GM19328 (cell line): ENCODE results near the gene RPTOR.

Source experiments
- ATAC-seq: cut with Tn5 transposase; IDR thresholded peaks from one replicate; pipeline ENCODE4 v1.9.1; 2021; ENCODE audit warnings: mild to moderate bottlenecking, moderate library complexity; ENCODE audit not compliant: unreplicated experiment

Gene RPTOR

DNA sequence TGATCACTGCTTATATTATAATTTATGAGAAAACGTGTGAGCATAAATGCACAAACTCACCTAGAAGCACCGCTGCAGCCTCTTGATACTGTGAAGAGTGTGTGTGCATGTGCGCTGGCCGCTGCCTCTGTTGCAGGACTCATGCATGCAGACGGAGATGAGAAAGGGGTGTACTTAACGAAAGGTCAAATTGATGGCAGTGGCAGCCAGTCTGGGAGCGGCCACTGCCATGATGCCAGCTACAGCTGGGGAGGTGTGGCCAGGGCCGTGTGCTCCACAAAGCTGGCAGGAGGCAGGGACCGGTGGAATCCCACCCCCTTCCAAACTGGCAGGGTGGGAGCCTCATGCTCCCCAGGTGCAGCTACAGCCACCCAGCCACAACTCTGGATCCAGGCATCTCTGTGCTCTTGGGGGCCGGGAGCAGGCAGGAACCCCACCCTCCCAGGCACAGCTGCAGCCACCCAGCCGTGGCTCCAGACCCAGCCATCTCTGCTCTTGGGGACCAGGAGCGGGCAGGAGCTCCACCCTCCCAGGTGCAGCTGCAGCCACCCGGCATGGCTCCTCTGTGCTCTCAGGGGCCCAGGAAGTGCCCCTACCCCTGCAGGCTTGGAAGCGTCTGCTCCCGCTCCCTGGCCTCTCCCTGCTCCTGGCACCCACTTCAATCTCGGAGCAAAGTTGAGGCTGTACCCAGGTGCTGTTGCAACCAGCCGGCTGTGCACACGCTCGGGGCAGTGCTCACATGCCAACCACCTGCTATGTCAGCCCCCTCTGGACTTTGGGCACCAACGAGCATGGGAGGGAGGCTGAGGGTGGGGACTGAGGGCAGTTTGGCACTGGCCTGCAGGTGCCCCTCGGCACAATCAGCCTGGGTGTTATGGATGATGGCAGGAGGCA, 369.5 kb downstream of the RPTOR start:
- ATAC-seq: no peak

DNA sequence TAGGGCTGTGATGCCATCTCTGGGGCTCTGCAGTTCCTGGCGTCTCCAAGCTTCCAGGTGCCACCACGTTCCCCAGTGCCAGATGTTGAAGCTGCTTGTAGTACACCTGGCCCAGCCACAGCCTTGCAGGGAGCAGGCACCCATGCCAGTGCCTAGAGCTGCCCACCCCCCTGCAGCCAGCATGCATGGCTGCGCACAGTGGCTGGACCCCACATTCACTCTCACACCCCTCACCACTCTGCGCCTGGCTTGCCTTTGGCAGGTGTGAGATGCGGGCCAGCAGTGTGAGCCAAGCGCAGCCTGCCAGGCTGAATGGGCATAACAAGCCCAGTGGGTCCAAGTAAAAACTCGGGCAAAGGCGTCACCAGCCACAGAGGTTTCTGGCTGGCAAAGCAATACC, 371.6 kb downstream of the RPTOR start:
- ATAC-seq: no peak

DNA sequence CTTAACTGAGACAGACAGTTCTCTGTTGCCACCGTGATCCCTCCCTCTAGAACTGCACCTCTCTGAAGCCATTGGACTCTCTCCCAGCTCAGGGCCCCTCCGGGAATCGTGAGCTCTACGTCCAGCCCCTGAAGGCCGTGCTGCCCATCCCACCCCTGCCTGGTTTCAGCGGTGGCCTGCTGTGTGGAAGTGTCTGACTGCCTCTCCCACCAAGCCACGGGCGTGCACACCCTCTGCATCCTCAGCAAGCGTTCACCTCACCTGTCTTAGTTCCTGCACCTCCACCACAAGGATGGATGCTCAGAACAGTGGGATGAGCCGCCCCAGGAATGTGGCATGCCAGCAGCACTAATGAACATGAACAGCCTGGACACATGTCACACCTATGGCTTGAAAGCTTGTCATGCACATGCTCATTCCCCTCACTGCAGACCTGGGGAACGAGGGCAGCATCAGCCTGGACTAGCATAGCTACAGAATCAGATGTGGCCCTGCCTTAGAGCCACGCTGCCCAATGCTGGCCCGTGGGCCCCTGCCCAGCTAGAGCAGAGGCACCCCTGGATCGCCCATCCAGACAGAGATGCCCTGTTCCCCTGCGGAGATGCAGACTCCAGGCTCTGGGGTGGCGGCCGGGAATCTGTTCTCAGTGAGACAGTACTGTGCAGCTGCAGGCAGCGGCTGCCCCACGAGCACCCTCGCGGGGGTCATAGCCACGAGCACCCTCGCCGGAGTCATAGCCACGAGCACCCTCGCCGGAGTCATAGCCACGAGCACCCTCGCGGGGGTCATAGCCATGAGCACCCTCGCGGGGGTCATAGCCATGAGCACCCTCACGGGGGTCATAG, 373.3 kb downstream of the RPTOR start:
- ATAC-seq: no peak

DNA sequence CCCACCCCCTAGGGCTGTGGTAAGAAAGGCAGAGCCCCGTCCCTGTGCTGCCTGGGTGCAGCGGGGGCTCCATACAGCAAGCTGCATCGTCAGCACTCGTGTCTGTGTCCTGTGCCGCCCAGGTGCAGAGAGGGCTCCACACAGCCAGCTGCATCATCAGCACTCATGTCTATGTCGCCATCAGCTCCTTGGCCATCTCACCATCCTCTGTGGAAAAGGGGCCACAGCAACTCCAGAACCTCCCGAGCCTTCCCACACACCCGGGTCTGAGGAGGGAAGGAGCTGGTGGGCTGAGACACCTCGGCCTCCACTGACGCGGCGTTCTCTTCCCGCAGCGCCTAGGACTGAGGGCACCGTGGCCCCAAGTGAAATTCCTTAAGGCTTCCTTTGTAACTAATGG, 374.1 kb downstream of the RPTOR start:
- ATAC-seq: no peak

DNA sequence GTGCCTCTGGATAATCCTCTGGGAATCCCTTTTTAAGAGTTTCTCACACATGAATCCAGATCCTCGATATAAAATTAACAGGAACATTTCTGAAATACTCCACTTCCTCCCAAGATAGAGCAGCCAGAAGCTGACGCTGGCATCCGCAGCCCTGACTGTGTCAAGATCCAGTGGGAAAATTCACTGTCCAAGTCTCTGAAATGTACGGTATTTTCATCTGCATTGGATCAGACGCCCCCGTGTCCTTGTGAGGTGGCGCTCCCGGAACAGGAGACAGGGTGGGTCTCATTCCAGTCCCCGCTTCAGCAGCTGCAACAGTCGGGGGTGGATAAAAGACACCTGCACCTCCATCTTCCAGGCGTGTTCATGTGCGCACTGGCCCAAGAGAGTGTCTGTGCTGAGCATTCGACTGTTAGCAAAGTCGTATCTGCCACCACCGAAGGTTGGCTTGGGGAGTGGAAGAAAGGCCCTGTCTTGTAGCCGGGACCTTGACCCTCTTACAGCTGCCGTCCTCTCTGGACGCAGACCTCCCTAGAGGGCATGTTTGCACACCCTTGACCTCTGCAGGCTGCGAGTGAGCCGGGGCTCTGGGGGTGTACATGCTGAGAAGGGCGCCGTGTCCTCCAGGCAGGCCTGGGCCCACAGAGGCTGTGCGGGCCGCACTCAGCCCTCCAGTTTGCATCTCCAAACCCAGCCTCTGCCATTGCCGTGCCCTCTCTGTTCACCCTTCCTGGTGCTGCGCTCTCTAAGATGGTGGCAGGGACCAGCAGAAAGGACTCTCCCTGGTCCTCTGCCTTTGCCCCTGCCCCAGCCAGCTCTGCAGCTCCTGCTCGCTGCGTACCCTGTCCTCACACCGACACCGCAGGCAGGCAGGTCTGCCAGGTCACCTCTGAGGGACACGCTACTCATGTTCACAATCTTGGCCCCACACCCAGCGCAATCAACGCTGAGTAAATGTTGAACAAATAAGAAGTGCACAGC, 375.0 kb downstream of the RPTOR start:
- ATAC-seq: no peak

DNA sequence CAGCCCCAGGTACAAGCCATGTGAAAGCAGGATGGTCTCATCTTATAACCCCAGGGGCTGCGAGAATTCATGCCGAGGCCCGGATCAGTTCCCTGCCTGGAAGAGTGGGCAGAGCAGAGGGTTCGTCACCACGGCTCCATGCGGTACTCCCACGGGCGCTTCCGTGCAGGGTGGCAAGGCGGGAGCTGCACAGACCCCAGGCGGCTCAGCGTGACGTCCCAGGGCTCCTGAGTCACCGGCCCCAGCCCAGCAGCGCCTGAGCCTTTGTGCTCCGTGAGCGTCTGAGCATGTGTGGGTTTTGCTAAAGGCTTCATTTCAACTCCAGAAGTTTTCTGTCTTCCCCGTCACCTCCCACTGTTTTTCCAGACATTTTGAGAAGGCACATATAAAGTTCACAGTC, 375.8 kb downstream of the RPTOR start:
- ATAC-seq: no peak

DNA sequence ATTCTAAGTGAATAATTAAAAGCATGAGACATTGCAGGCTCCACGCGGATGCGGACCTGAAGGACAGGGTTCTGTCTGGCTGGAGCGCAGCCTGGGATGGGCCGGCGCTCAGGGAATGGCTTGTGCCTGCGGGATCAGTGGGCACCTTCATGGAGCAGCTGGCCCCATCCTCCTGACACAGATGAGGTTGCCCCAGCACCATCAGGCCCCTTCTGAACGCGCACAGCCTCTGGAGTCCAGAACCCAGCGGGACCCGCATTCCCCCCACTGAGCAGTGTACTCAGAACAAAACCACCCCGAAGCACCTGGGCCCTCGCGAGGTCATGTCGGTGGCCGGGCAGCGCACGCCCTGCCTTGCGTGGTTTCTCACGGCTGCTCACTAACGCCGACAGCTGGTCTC, 376.5 kb downstream of the RPTOR start:
- no peak for ATAC-seq

DNA sequence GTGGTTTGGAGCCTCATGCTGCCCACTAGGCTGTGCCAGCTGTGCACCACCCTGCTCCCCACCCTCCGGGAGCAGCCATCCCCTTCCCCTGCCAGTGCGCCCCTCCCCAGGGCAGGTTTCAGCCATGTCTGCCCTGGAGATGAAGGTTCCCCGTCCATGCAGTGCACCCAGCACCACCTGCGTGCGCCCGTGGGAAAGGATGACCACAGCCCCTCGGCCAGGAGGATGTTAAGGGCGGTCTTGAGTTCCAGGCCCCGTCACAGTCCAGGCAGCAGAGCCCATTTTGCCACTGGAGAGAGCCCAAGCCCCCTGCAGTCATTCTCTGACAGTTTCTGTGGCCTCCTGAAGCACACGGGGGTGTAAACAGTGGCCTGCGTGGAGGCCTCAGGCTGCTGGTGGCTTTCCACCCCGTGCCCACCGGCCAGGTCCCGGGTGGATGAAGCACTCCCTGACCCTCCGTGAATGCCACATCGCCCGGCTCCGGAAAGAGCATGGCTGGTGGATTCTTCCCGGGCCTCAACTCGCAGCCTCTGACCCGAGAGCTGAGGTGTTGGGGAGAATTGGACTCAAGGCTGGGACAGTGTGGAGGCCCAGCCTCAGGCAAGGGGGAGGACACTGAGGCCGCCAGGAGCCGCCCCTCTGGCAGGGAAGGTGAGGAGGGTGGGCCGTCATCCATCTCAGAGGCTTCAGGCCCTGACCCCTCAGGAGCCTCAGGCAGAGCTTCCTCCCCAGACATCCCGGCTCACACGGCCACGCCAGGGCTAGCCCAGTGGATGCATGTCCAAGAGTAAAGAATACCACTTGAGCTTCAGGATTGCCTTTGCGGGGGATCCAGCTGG, 377.3 kb downstream of the RPTOR start:
- no peak for ATAC-seq

DNA sequence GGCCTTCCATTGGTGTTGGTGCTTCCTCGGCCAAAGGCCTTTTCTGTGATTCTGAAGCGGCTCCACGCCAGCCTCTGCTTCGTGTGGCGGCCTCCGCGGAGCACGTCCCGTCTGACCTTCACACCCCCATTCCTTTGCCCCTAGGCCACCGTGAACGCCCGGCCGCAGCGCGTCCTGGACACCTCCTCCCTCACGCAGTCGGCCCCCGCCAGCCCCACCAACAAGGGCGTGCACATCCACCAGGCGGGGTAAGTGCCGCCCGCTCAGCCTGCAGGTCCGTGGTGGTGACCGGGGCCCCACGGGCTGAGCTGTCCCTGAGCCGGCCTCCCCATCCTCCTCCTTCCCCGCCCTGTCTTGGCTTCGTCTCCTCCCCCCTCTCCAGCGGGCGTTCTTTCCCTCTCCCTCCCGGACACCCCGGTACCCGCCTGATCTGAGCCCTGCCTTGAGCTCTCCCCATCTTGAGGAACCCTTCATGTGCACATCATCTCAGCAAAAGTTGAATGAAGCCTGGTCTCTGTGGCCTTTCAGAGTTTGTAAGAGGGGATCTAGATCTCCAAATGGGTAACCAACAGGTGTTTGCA, 378.0 kb downstream of the RPTOR start:
- ATAC-seq: no peak

DNA sequence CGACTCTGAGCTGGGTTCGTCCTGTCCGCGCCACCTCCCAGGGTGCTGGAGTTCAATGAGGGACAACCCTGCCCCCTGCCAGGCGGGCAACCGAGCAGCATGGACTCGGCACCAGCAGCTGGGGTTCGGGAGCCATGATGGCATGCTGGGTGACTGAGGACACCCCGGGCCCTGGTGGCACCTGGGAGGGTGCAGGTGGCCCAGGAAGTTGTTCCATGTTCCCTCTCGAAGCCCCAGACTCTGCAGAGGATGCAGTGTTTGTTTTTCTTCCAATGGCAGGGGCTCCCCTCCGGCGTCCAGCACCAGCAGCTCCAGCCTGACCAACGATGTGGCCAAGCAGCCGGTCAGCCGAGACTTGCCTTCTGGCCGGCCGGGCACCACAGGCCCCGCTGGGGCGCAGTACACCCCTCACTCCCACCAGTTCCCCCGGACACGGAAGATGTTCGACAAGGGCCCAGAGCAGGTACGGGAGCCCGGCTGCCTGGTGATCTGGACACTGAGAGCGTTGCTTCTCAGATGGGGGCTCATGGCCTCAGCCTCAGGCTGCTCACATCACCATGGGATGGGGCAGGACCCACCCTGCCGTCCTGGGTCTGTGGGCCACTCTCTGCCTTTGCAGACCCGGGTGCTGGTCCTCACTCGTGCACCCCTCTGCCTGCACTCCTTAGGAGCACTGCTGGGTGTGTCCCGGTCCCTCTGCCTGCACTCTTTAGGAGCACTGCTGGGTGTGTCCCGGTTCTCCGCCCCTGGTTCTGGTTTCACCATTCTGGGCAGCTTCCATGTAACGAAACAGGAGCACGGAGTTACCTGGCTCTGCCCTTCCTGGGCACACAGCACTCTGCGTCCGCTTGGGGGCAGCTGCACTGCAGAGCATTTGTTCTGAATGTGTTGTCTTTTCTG, 378.8 kb downstream of the RPTOR start:
- ATAC-seq: no peak

DNA sequence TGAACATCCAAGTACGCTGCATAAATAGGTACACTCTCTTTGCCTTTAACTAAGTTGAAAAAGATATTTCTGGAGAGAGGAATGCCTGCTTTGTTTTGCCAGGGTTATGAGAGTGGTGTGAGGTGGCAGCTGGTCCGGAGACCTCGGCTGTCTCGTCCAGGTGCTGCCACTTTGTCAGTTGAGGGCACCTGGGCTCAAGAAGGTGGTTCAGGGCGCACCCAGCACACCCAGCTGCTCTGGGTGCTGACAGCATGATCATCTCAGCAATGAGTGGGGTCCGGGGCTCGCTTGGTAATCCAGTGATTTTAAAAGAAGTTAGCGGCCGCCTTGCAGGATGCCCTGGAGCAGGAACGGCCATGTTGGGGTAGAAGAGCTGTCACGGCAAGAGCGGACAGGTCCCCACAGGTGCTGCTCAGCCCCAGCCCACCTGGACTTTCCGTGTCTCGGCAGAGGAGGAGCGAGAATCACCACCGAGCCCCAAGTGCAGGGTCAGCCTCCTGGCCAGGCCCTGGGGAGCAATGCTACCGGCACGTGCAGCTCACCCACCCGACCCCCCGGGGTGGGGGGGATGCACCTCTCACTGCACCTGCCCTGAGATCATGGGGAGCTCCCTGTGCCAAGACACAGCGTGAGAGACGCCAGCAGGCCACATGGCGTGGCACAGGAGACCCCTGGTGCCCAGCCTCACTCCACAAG, 379.6 kb downstream of the RPTOR start:
- ATAC-seq: no peak

DNA sequence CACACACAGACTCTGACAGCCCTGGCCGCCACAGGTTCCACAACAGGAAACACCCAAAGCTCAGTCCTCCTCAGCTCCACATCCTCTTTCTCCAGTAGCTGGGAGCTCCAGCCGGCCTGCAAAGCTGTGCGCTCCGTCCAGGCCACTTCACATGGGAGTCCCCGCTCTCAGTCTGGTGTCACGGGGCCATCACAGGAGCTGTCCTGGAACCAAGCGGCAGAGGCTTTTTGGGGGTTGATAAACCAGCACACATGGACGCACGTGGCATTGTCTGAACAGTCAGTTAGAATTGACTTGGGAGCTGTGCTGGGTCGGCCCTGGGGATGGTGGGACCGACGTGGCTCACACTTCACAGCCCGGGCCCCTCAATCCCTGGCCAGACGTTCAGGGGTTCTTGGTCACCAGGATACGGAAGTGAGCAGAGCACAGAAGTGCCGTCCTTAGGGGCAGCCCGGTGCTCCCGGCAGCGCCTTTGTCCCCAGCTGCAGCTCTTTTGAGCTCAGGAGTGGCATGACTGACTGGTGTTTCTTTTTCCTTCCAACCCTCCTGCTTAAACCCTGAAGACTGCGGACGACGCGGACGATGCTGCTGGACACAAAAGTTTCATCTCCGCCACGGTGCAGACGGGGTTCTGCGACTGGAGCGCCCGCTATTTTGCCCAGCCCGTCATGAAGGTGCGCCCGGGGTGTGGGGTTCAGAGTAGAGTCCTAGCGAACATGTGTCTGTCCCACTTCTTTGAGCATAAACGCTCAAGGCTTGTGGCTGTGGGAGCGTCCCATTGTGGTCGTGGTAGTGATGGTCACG, 380.4 kb downstream of the RPTOR start:
- no peak for ATAC-seq

DNA sequence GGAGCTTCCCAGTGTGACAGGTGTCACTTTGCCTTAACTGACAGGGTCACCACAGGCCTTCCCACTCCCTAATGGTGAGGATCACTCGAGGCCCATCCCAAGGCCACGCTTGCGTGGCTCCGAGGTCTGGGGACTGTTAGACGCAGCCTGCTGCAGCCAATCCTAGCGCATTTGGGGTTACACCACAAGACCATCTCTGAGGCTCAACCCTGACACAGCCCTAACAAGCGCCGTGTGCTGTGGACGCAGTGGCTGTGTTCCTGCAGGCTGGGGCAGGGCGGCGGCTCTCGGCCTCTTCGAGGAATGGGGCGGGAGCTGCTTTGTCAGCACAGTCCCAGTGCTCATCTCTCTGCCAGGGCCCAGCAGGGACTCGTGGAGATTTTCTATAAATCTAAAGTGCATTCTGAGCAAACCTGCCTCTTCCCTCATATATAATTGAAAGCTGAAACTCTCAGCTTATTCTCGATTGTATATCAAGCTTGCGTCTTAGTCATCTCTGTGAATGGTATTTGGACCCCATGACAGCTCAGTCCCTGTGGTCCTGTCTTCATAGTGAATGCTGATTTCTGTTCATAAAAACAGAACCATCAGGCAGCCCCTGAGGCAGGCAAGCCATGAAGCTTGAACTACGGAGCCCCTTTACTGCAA, 381.2 kb downstream of the RPTOR start:
- ATAC-seq: no peak

DNA sequence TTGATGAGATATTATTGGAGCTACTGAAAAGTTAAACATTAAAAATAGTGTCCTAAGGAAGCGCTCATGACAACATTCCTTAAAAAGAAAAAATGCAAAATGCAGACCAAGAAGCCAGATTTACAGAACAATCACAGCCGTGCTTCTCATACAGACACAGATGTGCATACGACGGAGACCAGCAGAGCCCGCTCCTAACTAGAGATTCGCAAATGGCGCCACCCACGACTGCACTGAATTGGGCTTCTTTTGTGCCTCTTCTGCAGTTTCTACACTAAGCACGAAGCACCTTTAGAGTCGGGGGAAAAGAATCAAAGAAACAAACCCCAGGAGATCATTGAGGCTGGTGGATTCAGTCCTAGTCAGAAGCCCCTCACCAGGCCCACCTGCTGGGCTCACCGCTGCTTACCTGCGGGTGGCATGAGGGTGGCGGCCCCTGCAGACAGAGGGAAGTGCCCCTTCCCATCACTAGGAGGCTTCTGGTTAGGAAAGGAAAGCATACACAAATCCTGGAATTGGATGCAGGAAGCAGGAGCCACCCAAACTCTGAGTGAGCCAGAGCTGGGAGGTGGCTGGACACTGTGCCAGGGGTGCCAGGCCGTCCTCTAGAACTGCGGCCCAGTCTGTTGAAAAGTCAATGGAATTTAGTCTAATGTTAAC, 382.1 kb downstream of the RPTOR start:
- ATAC-seq: no peak

DNA sequence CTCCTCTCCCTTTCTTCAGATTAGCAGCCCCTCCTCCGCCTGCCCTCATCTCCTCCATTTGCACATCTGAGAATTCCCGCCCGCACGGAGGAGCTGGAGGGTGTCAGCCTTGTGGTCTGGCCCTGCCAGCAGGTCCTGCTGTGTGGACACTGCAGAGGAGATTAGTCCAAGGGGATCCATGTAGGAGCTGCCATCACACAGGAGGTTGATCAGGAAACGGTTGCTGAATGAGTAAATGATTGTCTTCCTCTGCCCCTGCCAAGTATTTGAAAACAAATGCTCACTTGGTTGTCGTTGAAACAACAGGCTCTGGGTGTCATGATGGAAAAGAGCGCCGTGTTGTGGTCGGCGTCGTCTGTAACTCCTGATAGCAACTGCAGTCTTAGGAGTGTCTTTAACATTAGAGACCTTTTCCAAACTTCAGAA, 383.2 kb downstream of the RPTOR start:
- ATAC-seq: no peak

DNA sequence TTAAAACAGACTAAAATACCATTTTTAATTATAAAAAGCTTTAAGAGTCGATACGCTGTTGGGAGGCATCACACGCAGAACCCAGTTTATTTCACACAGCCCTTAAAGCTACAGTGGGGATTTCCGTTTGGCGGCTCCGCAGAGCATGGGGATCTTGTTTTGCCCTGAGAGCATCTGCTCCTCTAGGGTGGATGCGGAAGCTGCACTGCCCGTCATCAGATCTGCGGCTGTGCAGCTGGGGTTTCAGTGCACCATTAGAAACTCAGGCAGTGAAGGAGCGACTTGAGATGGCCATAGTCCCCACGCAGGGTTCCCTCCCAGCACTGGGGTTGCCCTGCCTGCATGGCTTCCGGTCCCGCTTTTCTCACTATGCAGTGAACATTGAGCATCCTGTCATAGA, 384.8 kb downstream of the RPTOR start:
- ATAC-seq: no peak
